CD4-positive, alpha-beta T cell treated with Interleukin-15 for 4 hours (primary cell): ENCODE measurements around the gene TSSK2.
"Not testable (repeated sequence)": the region's sequence is repeated elsewhere in the genome, so short reads cannot be mapped to it uniquely, and the experiment has no call there.

Source experiments
- DNase-seq: peaks from one replicate; pipeline ENCODE4 v3.0.0-alpha.2; 2020; ENCODE audit warnings: low spot score

The TSSK2 gene

GRCh38 chr22:19130959-19131684 lies at the start of gene TSSK2:
TSS of gene TSSK2 (plus strand) at chr22:19131308. CDS start at chr22:19131400, 92 bp downstream.
- DNase-seq: no peak

- DNase-seq: no peak
Observed at GRCh38 chr22:19081351-19081750, 49.8 kb upstream of the TSSK2 start.

- DNase-seq: no peak
Observed at GRCh38 chr22:19082101-19082500, 49.0 kb upstream of the TSSK2 start.

- DNase-seq: no peak
Observed at GRCh38 chr22:19082793-19083192, 48.3 kb upstream of the TSSK2 start.

- DNase-seq: not testable (repeated sequence)
Observed at GRCh38 chr22:19084126-19084525, 47.0 kb upstream of the TSSK2 start.

GRCh38 chr22:19084586-19084985 lies 46.5 kb upstream of the TSSK2 start:
- not testable (repeated sequence) for DNase-seq

GRCh38 chr22:19085233-19085718 lies 45.8 kb upstream of the TSSK2 start:
- no peak for DNase-seq

GRCh38 chr22:19086417-19086816 lies 44.7 kb upstream of the TSSK2 start:
- DNase-seq: no peak

GRCh38 chr22:19086896-19087295 lies 44.2 kb upstream of the TSSK2 start:
- DNase-seq: no peak

GRCh38 chr22:19088866-19089595 lies 42.1 kb upstream of the TSSK2 start:
- DNase-seq: no peak

GRCh38 chr22:19090183-19090582 lies 40.9 kb upstream of the TSSK2 start:
- no peak for DNase-seq

- no peak for DNase-seq
Observed at GRCh38 chr22:19090586-19091127, 40.5 kb upstream of the TSSK2 start.

GRCh38 chr22:19092725-19093124 lies 38.4 kb upstream of the TSSK2 start:
- DNase-seq: no peak

- no peak for DNase-seq
Observed at GRCh38 chr22:19094393-19094997, 36.6 kb upstream of the TSSK2 start.

- DNase-seq: no peak
Observed at GRCh38 chr22:19096555-19096954, 34.6 kb upstream of the TSSK2 start.

GRCh38 chr22:19097518-19097917 lies 33.6 kb upstream of the TSSK2 start:
- no peak for DNase-seq

- no peak for DNase-seq
Observed at GRCh38 chr22:19098157-19098556, 33.0 kb upstream of the TSSK2 start.

- no peak for DNase-seq
Observed at GRCh38 chr22:19103880-19104821, 27.0 kb upstream of the TSSK2 start.

GRCh38 chr22:19105456-19105855 lies 25.7 kb upstream of the TSSK2 start:
- DNase-seq: no peak

GRCh38 chr22:19105867-19106802 lies 25.0 kb upstream of the TSSK2 start:
- DNase-seq: peak; percentile 54
